HCT116 (cell line): Measurements from ENCODE around the gene NPNT. TPM values are rescaled to one million over a fixed set of nuclear protein-coding genes. Genes with fewer than 3 reads are reported as not detected.

Source experiments
- ATAC-seq: fragments of 200-7000 bp; cut with Tn5 transposase; 2 replicates; pipeline ENCODE4 v1.9.1; 2020; ENCODE audit warnings: mild to moderate bottlenecking, moderate library complexity
- BruUV-seq: library from RNA; stranded (reverse); fragments of 400-500 nt; replicated peaks from 2 replicates; lab custom pipeline; 2021; lab: Mats Ljungman, UMichigan
- CTCF ChIA-PET: fragments of 300-600 bp; sonication (Branson Sonifier 250); formaldehyde crosslinking; loops from one replicate; lab custom pipeline; 2021; ENCODE audit warnings: antibody characterized with exemption; lab: Charles Lee
- POLR2A ChIA-PET: fragments of 300-600, 350-600 bp; sonication (Branson Sonifier 250); formaldehyde crosslinking; loops from one replicate; lab custom pipeline; 2021; ENCODE audit warnings: antibody characterized with exemption; lab: Charles Lee
- RAD21 ChIA-PET, 2 experiments: fragments of 300-600 bp; sonication (Branson Sonifier 250); formaldehyde crosslinking; loops; one replicate each; lab custom pipeline; 2023; ENCODE audit warnings: low total read pairs in 2 of 2; ENCODE audit not compliant: uncharacterized antibody in 2 of 2, unreplicated experiment in 2 of 2, low non-redundant PET in 1 of 2; lab: Charles Lee
- DNase-seq: peaks from one replicate; pipeline ENCODE4 v3.0.0-alpha.2; 2010; ENCODE audit warnings: low read depth, low spot score
- H2AFZ ChIP-seq: fragments of 200-600 bp; shearing (Covaris generic), sonication (generic); 2 replicates; pipeline ENCODE4 v1.6.1; 2017; ENCODE audit warnings: low read depth, mixed run types, mixed read lengths, antibody characterized with exemption, low read length; ENCODE audit not compliant: poor library complexity, severe bottlenecking
- H3K27ac ChIP-seq: 2 replicates; pipeline ENCODE4 v1.5.1; 2012; ENCODE audit warnings: low read depth, low read length
- H3K27me3 ChIP-seq: fragments of 200-600 bp; sonication (generic); 2 replicates; pipeline ENCODE4 v1.6.1; 2016; ENCODE audit warnings: mixed run types, low read length, mixed read lengths; ENCODE audit not compliant: insufficient read depth
- H3K36me3 ChIP-seq, 2 experiments: fragments of 200-500 bp in 1 of 2; fragments of 200-600 bp in 1 of 2; sonication (Bioruptor generic) in 1 of 2; sonication (generic) in 1 of 2; 2 replicates each; pipeline versions ENCODE4 v1.5.1 to v1.6.1; 2014 to 2016; ENCODE audit warnings: low read length in 2 of 2, inconsistent platforms in 1 of 2, mixed read lengths in 1 of 2, mixed run types in 1 of 2; ENCODE audit not compliant: insufficient read depth in 2 of 2, control insufficient read depth in 1 of 2
- H3K4me1 ChIP-seq, 2 experiments: fragments of 200-600 bp in 1 of 2; sonication (generic) in 1 of 2; 2 replicates each; pipeline versions ENCODE4 v1.5.1 to v1.6.1; 2012 to 2017; ENCODE audit warnings: low read length in 2 of 2, inconsistent platforms in 1 of 2, mild to moderate bottlenecking in 1 of 2, mixed read lengths in 1 of 2, mixed run types in 1 of 2, moderate library complexity in 1 of 2; ENCODE audit not compliant: insufficient read depth in 2 of 2, control insufficient read depth in 1 of 2
- H3K4me2 ChIP-seq: fragments of 200-600 bp; sonication (generic); 2 replicates; pipeline ENCODE4 v1.6.1; 2017; ENCODE audit warnings: mixed run types, low read length, mixed read lengths
- H3K4me3 ChIP-seq, 2 experiments: fragments of 200-600 bp in 1 of 2; sonication (generic) in 1 of 2; replicated peaks in 1 of 2; 2 replicates each; pipeline ENCODE4 v1.5.1; 2011 to 2016; ENCODE audit warnings: low read length in 2 of 2, control low read depth in 1 of 2, low read depth in 1 of 2, mild to moderate bottlenecking in 1 of 2, mixed read lengths in 1 of 2, mixed run types in 1 of 2
- H3K79me2 ChIP-seq: fragments of 200-600 bp; sonication (generic); 2 replicates; pipeline ENCODE4 v1.6.1; 2017; ENCODE audit warnings: mild to moderate bottlenecking, mixed run types, low read length, moderate library complexity, mixed read lengths; ENCODE audit not compliant: insufficient read depth
- H3K9ac ChIP-seq: fragments of 200-600 bp; sonication (generic); 2 replicates; pipeline ENCODE4 v1.6.1; 2016; ENCODE audit warnings: low read length, mixed read lengths
- H3K9me2 ChIP-seq: fragments of 200-600 bp; sonication (generic), shearing (Covaris generic); 2 replicates; pipeline ENCODE4 v1.6.1; 2017; ENCODE audit warnings: mixed run types, mild to moderate bottlenecking, moderate library complexity; ENCODE audit not compliant: insufficient read depth
- H3K9me3 ChIP-seq, 2 experiments: fragments of 200-500 bp in 1 of 2; fragments of 200-600 bp in 1 of 2; sonication (Bioruptor generic) in 1 of 2; sonication (generic) in 1 of 2; 2 replicates each; pipeline ENCODE4 v1.6.1; 2014 to 2017; ENCODE audit warnings: low read length in 2 of 2, mixed read lengths in 2 of 2, inconsistent platforms in 1 of 2, low read depth in 1 of 2, mild to moderate bottlenecking in 1 of 2, mixed run types in 1 of 2, moderate library complexity in 1 of 2; ENCODE audit not compliant: control insufficient read depth in 1 of 2, insufficient read depth in 1 of 2
- H4K20me1 ChIP-seq: fragments of 200-600 bp; sonication (generic), shearing (Covaris generic); 2 replicates; pipeline ENCODE4 v1.6.1; 2017; ENCODE audit warnings: mixed run types, mild to moderate bottlenecking, moderate library complexity; ENCODE audit not compliant: insufficient read depth
- CBX3 ChIP-seq: IDR thresholded peaks from 2 replicates; pipeline ENCODE4 v1.6.1; 2012; ENCODE audit warnings: low read depth
- CEBPB ChIP-seq: IDR thresholded peaks from 2 replicates; pipeline ENCODE4 v1.6.1; 2012; ENCODE audit warnings: low read depth
- EGR1 ChIP-seq: IDR thresholded peaks from 2 replicates; pipeline ENCODE4 v1.6.1; 2012; ENCODE audit warnings: low read depth
- ELF1 ChIP-seq: IDR thresholded peaks from 2 replicates; pipeline ENCODE4 v1.6.1; 2012; ENCODE audit warnings: low read depth, borderline replicate concordance
- EZH2phosphoT487 ChIP-seq: fragments of 200-600 bp; IDR thresholded peaks from 2 replicates; pipeline ENCODE4 v1.6.1; 2018; ENCODE audit warnings: antibody characterized with exemption, borderline replicate concordance
- FOSL1 ChIP-seq: IDR thresholded peaks from 2 replicates; pipeline ENCODE4 v1.6.1; 2012; ENCODE audit warnings: low read depth
- JUND ChIP-seq: IDR thresholded peaks from 2 replicates; pipeline ENCODE4 v1.6.1; 2012
- POLR2A ChIP-seq: IDR thresholded peaks from 2 replicates; pipeline ENCODE4 v1.7.0; 2011; ENCODE audit warnings: borderline replicate concordance; ENCODE audit not compliant: insufficient read depth, insufficient read length; ENCODE audit errors: extremely low read depth
- POLR2AphosphoS5 ChIP-seq: IDR thresholded peaks from 2 replicates; pipeline ENCODE4 v1.6.1; 2011; ENCODE audit warnings: mild to moderate bottlenecking, low read depth, low read length, moderate library complexity
- SIN3A ChIP-seq: IDR thresholded peaks from 2 replicates; pipeline ENCODE4 v1.6.1; 2012; ENCODE audit warnings: low read depth
- SRF ChIP-seq: IDR thresholded peaks from 2 replicates; pipeline ENCODE4 v1.6.1; 2012; ENCODE audit warnings: low read depth
- TCF7L2 ChIP-seq: IDR thresholded peaks from 2 replicates; pipeline ENCODE4 v1.7.0; 2011; ENCODE audit warnings: borderline replicate concordance, inconsistent platforms; ENCODE audit not compliant: insufficient read depth, insufficient read length; ENCODE audit errors: extremely low read depth
- YY1 ChIP-seq: IDR thresholded peaks from 2 replicates; pipeline ENCODE4 v1.6.1; 2011; ENCODE audit warnings: low read length, low read depth, moderate library complexity, mild to moderate bottlenecking; ENCODE audit not compliant: insufficient replicate concordance; ENCODE audit errors: extremely low read depth
- ZFX ChIP-seq: fragments of 450-650 bp; IDR thresholded peaks from 2 replicates; pipeline ENCODE4 v1.6.1; 2017
- intact Hi-C: fragments of 100-400 bp; cut with micrococcal nuclease; formaldehyde crosslinking; loops from 2 replicates; pipeline ENCODE4 v1.10.0; 2022
- total RNA-seq: library from RNA; stranded (reverse); gene quantifications from one replicate; pipeline ENCODE4 v1.2.1, GENCODE V29; 2021; ENCODE audit not compliant: unreplicated experiment
- TF ChIP-seq, protein P1 (sequence below): IDR thresholded peaks from 2 replicates; pipeline ENCODE4 v1.6.1; 2012
- TF ChIP-seq, protein P2 (sequence below): IDR thresholded peaks from 2 replicates; pipeline ENCODE4 v1.6.1; 2011; ENCODE audit warnings: mild to moderate bottlenecking, low read length, moderate library complexity; ENCODE audit not compliant: insufficient replicate concordance; ENCODE audit errors: extremely low read depth
- TF ChIP-seq, protein P3 (sequence below): IDR thresholded peaks from 2 replicates; pipeline ENCODE4 v1.6.1; 2012; ENCODE audit warnings: low read depth
- TF ChIP-seq, protein P4 (sequence below), 3 experiments: fragments of 200-600 bp in 1 of 3; sonication (generic) in 1 of 3; IDR thresholded peaks in 2 of 3; conservative IDR thresholded peaks in 1 of 3; 2 replicates each; pipeline ENCODE4 v1.5.1; 2012 to 2017; ENCODE audit warnings: low read depth in 2 of 3, low read length in 2 of 3, antibody characterized with exemption in 1 of 3, borderline replicate concordance in 1 of 3, control low read depth in 1 of 3, mild to moderate bottlenecking in 1 of 3, mixed read lengths in 1 of 3, mixed run types in 1 of 3, moderate library complexity in 1 of 3; ENCODE audit not compliant: insufficient read depth in 1 of 3
- TF ChIP-seq, protein P5 (sequence below): IDR thresholded peaks from 2 replicates; pipeline ENCODE4 v1.6.1; 2012

NPNT gene
- total RNA-seq, 1 experiment from 2014 or later, result 15.8 TPM

DNA sequence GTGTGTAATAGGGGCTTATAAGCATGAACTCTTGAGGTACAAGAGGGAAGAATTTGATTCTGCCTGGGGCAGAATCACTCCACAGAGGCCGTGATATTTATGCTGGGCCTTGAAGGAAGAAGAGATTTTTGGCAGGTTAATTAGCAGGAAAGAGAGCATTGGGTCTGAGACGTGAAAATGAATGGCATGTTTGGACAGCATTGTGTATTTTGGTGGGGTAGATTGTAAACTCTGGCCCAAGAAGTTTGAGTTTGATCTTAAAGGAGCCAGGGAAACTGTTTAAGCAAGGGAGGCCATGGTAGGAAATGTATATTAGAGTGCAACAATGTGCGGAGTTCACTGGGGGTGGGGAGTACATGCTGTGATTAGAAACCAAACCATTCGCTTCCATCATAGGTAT lies 62.4 kb downstream of the NPNT start:
- ATAC-seq, result no peak

More for the DNA sequence above, 62.4 kb downstream of the NPNT start:
- no TSS peak for BruUV-seq
- Histone ChIP-seq H3K9me3 (no peaks in the 10 kb centered on the region), H3K4me1 (no peaks in the 10 kb centered on the region), H3K4me3 (no peak overlapping the region), H3K9me2 (no peaks in the 10 kb centered on the region), H3K36me3 (no peaks in the 10 kb centered on the region), H3K27me3 (no peaks in the 10 kb centered on the region), H3K4me2 (no peak overlapping the region), H3K9ac (no peak overlapping the region), H3K27ac (no peak overlapping the region), H3K79me2 (no peaks in the 10 kb centered on the region), H2AFZ (no peak overlapping the region), H4K20me1 (no peaks in the 10 kb centered on the region)
- DNase-seq, result no peak
- POLR2A ChIA-PET, result no interaction called here
- TF ChIP-seq, protein P1, sequence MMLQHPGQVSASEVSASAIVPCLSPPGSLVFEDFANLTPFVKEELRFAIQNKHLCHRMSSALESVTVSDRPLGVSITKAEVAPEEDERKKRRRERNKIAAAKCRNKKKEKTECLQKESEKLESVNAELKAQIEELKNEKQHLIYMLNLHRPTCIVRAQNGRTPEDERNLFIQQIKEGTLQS, result no peak
- TF ChIP-seq YY1 (no peak), ZFX (no peak), SIN3A (no peak), EZH2phosphoT487 (no peak), TCF7L2 (no peak), JUND (no peak), POLR2AphosphoS5 (no peak), CEBPB (no peak), POLR2A (no peak), EGR1 (no peak), SRF (no peak), ELF1 (no peak), FOSL1 (no peak), CBX3 (no peak)
- TF ChIP-seq, protein P2, sequence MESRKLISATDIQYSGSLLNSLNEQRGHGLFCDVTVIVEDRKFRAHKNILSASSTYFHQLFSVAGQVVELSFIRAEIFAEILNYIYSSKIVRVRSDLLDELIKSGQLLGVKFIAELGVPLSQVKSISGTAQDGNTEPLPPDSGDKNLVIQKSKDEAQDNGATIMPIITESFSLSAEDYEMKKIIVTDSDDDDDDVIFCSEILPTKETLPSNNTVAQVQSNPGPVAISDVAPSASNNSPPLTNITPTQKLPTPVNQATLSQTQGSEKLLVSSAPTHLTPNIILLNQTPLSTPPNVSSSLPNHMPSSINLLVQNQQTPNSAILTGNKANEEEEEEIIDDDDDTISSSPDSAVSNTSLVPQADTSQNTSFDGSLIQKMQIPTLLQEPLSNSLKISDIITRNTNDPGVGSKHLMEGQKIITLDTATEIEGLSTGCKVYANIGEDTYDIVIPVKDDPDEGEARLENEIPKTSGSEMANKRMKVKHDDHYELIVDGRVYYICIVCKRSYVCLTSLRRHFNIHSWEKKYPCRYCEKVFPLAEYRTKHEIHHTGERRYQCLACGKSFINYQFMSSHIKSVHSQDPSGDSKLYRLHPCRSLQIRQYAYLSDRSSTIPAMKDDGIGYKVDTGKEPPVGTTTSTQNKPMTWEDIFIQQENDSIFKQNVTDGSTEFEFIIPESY, result no peak
- TF ChIP-seq, protein P3, sequence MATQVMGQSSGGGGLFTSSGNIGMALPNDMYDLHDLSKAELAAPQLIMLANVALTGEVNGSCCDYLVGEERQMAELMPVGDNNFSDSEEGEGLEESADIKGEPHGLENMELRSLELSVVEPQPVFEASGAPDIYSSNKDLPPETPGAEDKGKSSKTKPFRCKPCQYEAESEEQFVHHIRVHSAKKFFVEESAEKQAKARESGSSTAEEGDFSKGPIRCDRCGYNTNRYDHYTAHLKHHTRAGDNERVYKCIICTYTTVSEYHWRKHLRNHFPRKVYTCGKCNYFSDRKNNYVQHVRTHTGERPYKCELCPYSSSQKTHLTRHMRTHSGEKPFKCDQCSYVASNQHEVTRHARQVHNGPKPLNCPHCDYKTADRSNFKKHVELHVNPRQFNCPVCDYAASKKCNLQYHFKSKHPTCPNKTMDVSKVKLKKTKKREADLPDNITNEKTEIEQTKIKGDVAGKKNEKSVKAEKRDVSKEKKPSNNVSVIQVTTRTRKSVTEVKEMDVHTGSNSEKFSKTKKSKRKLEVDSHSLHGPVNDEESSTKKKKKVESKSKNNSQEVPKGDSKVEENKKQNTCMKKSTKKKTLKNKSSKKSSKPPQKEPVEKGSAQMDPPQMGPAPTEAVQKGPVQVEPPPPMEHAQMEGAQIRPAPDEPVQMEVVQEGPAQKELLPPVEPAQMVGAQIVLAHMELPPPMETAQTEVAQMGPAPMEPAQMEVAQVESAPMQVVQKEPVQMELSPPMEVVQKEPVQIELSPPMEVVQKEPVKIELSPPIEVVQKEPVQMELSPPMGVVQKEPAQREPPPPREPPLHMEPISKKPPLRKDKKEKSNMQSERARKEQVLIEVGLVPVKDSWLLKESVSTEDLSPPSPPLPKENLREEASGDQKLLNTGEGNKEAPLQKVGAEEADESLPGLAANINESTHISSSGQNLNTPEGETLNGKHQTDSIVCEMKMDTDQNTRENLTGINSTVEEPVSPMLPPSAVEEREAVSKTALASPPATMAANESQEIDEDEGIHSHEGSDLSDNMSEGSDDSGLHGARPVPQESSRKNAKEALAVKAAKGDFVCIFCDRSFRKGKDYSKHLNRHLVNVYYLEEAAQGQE, result no peak
- TF ChIP-seq, protein P4, sequence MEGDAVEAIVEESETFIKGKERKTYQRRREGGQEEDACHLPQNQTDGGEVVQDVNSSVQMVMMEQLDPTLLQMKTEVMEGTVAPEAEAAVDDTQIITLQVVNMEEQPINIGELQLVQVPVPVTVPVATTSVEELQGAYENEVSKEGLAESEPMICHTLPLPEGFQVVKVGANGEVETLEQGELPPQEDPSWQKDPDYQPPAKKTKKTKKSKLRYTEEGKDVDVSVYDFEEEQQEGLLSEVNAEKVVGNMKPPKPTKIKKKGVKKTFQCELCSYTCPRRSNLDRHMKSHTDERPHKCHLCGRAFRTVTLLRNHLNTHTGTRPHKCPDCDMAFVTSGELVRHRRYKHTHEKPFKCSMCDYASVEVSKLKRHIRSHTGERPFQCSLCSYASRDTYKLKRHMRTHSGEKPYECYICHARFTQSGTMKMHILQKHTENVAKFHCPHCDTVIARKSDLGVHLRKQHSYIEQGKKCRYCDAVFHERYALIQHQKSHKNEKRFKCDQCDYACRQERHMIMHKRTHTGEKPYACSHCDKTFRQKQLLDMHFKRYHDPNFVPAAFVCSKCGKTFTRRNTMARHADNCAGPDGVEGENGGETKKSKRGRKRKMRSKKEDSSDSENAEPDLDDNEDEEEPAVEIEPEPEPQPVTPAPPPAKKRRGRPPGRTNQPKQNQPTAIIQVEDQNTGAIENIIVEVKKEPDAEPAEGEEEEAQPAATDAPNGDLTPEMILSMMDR (IDR thresholded peaks at IDR 0.05 in 2 of 3, conservative IDR thresholded peaks at IDR 0.05 in 1 of 3; ENCODE audit: borderline replicate concordance in 1 of 3, insufficient read depth in 1 of 3, low read depth in 2 of 3, low read length in 2 of 3), result no peak
- TF ChIP-seq, protein P5, sequence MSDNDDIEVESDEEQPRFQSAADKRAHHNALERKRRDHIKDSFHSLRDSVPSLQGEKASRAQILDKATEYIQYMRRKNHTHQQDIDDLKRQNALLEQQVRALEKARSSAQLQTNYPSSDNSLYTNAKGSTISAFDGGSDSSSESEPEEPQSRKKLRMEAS, result no peak
- intact Hi-C loops, result no loop called here
- RAD21 ChIA-PET, result no interaction called here
- CTCF ChIA-PET, result no interaction called here
